ENCODE measurements around the gene GFER. TPM values are rescaled to one million over a fixed set of nuclear protein-coding genes. Genes with fewer than 3 reads are reported as not detected.
A peak's percentile ranks its signal among the peaks of the same experiment; 100 is the strongest.

The GFER gene
- polyA plus RNA-seq, 3 donors, result 8.1 to 22.7 (median 22.4) TPM

- H3K79me2 ChIP-seq (ENCODE audit: insufficient read depth, low read length), result no peaks in the 10 kb centered on the region
- no peak overlapping the region for H3K9ac ChIP-seq (ENCODE audit: insufficient read depth, low read length, poor library complexity, severe bottlenecking)
- H3K27ac ChIP-seq (ENCODE audit: low read depth in 1 of 2, low read length in 2 of 2), result no peak overlapping the region
- H3K27me3 ChIP-seq (ENCODE audit: control insufficient read depth in 2 of 2, insufficient read depth in 2 of 2, low read length in 2 of 2), result peaks cover 20 to 33% of the 10 kb centered on the region in 2 donors
- H3K27me3 Mint-ChIP-seq (ENCODE audit: low read depth in 3 of 3), result peaks cover 35 to 52% (median 42%) of the 10 kb centered on the region in 3 donors
- peaks cover 7 to 8% of the 10 kb centered on the region in 2 donors for H3K9me3 ChIP-seq (replicated peaks in 1 of 2; ENCODE audit: control insufficient read depth in 1 of 2, insufficient read depth in 1 of 2, low read length in 2 of 2)
- WGBS (ENCODE audit: insufficient coverage), result 0% methylated on average over 14 of the region's 18 CpGs
- H4K20me1 ChIP-seq (ENCODE audit: insufficient read depth, low read length), result peaks cover 2% of the 10 kb centered on the region
- H3K4me1 ChIP-seq (ENCODE audit: control insufficient read depth in 1 of 2, insufficient read depth in 2 of 2, low read length in 2 of 2), result peaks cover 18% of the 10 kb centered on the region in 2 donors
- peaks cover 19 to 25% of the 10 kb centered on the region in 2 donors for H3K36me3 Mint-ChIP-seq
- H3K4me3 Mint-ChIP-seq, result peak overlapping the region; percentile 57 to 79
- H2AFZ ChIP-seq (ENCODE audit: insufficient read depth, low read depth, low read length, poor library complexity, severe bottlenecking), result peak overlapping the region; percentile 71
- TF ChIP-seq, protein P1, sequence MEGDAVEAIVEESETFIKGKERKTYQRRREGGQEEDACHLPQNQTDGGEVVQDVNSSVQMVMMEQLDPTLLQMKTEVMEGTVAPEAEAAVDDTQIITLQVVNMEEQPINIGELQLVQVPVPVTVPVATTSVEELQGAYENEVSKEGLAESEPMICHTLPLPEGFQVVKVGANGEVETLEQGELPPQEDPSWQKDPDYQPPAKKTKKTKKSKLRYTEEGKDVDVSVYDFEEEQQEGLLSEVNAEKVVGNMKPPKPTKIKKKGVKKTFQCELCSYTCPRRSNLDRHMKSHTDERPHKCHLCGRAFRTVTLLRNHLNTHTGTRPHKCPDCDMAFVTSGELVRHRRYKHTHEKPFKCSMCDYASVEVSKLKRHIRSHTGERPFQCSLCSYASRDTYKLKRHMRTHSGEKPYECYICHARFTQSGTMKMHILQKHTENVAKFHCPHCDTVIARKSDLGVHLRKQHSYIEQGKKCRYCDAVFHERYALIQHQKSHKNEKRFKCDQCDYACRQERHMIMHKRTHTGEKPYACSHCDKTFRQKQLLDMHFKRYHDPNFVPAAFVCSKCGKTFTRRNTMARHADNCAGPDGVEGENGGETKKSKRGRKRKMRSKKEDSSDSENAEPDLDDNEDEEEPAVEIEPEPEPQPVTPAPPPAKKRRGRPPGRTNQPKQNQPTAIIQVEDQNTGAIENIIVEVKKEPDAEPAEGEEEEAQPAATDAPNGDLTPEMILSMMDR (IDR thresholded peaks at IDR 0.05), result no peak
- DNase-seq, result peak in 2 of 3 donors; percentile 33 to 54
- H3K36me3 ChIP-seq (replicated peaks in 1 of 2; ENCODE audit: control insufficient read depth in 1 of 2, insufficient read depth in 2 of 2, low read length in 2 of 2), result peaks cover 5 to 9% of the 10 kb centered on the region in 2 donors
- H3K9me3 Mint-ChIP-seq, result peaks cover 0 to 16% (median 11%) of the 10 kb centered on the region in 7 donors
- peak overlapping the region; percentile 64 for H3K4me2 ChIP-seq (replicated peaks; ENCODE audit: extremely low read depth, low read length, poor library complexity, severe bottlenecking)
- peaks cover 14% of the 10 kb centered on the region for H3K4me1 Mint-ChIP-seq
- peak overlapping the region in 1 of 3 experiments; percentile 57 for H3K4me3 ChIP-seq (replicated peaks in 1 of 3; ENCODE audit: low read depth in 2 of 3, low read length in 3 of 3)
- H3K27ac Mint-ChIP-seq, result peak overlapping the region in 2 of 7 donors; percentile 70 to 83
- intact Hi-C loops (cut with micrococcal nuclease), result no loop called here
Observed at GRCh38 chr16:1991135-1991551, 7.2 kb downstream of the GFER start.

DNA sequence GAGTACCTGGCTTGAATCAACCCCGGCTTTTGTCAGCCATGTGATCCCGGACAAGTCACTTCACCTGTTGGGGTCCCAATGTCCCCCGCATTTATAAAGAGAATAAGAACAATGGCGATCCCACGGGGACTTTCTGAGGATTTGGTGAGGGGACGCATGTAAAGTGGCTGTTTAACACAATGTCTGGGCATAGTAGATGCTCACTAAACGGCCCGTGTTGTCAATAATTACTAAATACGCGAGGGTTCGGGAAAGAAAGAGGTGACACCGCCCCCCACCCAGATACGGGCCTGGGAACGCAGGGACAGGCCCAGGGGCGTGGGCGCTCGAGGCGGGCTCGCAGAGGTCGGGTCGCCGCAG lies 7.6 kb downstream of the GFER start:
- H4K20me1 ChIP-seq (ENCODE audit: insufficient read depth, low read length), result peaks cover 2% of the 10 kb centered on the region
- Mint-ChIP-seq H3K9me3 (peaks cover 0 to 16% (median 11%) of the 10 kb centered on the region in 7 donors), H3K4me1 (peaks cover 14% of the 10 kb centered on the region), H3K4me3 (peak overlapping the region; percentile 57 to 79), H3K27me3 (ENCODE audit: low read depth in 3 of 3) (peaks cover 35 to 52% (median 42%) of the 10 kb centered on the region in 3 donors), H3K27ac (peak overlapping the region in 2 of 7 donors; percentile 70 to 83), H3K36me3 (peaks cover 15 to 21% of the 10 kb centered on the region in 2 donors)
- intact Hi-C loops (cut with micrococcal nuclease), result no loop called here
- H3K9me3 ChIP-seq (replicated peaks in 1 of 2; ENCODE audit: control insufficient read depth in 1 of 2, insufficient read depth in 1 of 2, low read length in 2 of 2), result peaks cover 7 to 8% of the 10 kb centered on the region in 2 donors
- H3K79me2 ChIP-seq (ENCODE audit: insufficient read depth, low read length), result no peaks in the 10 kb centered on the region
- peak overlapping the region; percentile 71 for H2AFZ ChIP-seq (ENCODE audit: insufficient read depth, low read depth, low read length, poor library complexity, severe bottlenecking)
- no peak for DNase-seq
- peak overlapping the region; percentile 64 for H3K4me2 ChIP-seq (replicated peaks; ENCODE audit: extremely low read depth, low read length, poor library complexity, severe bottlenecking)
- peak overlapping the region in 1 of 2 donors; percentile 26 for H3K27ac ChIP-seq (ENCODE audit: low read depth in 1 of 2, low read length in 2 of 2)
- 12% methylated on average over 22 of the region's 22 CpGs for WGBS (ENCODE audit: insufficient coverage)
- H3K9ac ChIP-seq (ENCODE audit: insufficient read depth, low read length, poor library complexity, severe bottlenecking), result peak overlapping the region; percentile 46
- H3K36me3 ChIP-seq (replicated peaks in 1 of 2; ENCODE audit: control insufficient read depth in 1 of 2, insufficient read depth in 2 of 2, low read length in 2 of 2), result peaks cover under 1 to 5% of the 10 kb centered on the region in 2 donors
- TF ChIP-seq, protein P1 (IDR thresholded peaks at IDR 0.05), result no peak
- H3K4me3 ChIP-seq (replicated peaks in 1 of 3; ENCODE audit: low read depth in 2 of 3, low read length in 3 of 3), result peak overlapping the region in 2 of 3 experiments; percentile 5 to 57
- H3K27me3 ChIP-seq (ENCODE audit: control insufficient read depth in 2 of 2, insufficient read depth in 2 of 2, low read length in 2 of 2), result peaks cover 20 to 33% of the 10 kb centered on the region in 2 donors
- peaks cover 18% of the 10 kb centered on the region in 2 donors for H3K4me1 ChIP-seq (ENCODE audit: control insufficient read depth in 1 of 2, insufficient read depth in 2 of 2, low read length in 2 of 2)
